GM12891 (cell line): ENCODE results near the gene APBA2.

Source experiments
- PAX5 ChIP-seq: IDR thresholded peaks from 2 replicates; pipeline ENCODE4 v1.6.1; 2011; ENCODE audit warnings: low read length, moderate library complexity, mild to moderate bottlenecking; ENCODE audit not compliant: insufficient read depth, severe bottlenecking
- POLR2A ChIP-seq: IDR thresholded peaks from 2 replicates; pipeline ENCODE4 v1.6.1; 2011; ENCODE audit warnings: low read depth, low read length, control low read depth
- POLR2AphosphoS5 ChIP-seq: IDR thresholded peaks from 2 replicates; pipeline ENCODE4 v1.6.1; 2011; ENCODE audit warnings: low read depth, low read length, control low read depth
- SPI1 ChIP-seq: IDR thresholded peaks from 2 replicates; pipeline ENCODE4 v1.6.1; 2011; ENCODE audit warnings: low read depth, low read length, control low read depth
- TAF1 ChIP-seq: IDR thresholded peaks from 2 replicates; pipeline ENCODE4 v1.6.1; 2011; ENCODE audit warnings: low read depth, low read length, control low read depth

DNA sequence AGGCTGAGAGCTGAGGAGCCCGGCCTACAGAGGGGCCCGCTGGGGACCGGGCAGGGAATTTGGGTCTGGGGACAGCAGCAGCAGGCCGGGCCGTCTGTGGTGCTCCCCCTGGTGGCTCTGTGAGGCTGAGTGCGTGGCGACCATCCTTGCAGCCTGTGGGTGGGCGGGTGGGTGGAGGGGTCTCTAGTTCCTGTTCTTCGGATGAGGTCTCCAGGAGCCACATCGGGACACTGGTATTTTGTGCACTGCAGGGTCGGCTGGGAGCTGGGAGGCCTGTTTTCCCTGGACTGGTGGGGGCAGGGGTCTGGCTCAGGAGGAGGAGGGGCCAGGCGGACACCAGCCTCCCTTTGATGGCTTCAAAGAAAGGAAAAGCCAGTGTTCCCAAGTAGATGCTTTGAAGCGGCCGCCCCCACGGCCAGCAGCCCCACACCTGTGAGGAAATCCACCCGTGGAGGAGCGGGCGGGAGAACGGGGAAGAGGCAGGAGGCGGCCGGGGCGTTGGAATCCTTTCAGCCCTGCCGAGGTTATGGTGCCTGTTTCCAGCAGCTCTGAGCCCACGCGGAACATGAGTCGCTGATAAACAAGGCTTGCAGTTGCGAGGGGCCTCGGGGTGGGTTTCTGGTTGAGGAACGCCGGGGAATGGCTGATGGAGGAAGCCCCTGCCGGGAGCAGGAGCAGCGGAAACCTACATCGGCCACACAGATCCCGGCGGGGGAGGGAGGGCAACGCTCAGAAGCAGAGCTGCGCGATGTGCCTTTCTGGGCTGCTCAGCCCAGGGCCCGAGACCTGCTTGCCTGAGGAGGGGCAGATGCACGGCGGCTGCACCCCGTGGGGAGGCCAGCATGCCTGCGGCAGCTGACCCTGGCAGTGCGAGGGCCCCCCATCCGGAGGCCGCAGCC, 229.6 kb downstream of the APBA2 start:
- no peak for TF ChIP-seq POLR2A
- no peak for TF ChIP-seq POLR2AphosphoS5
- no peak for TF ChIP-seq TAF1
- TF ChIP-seq SPI1, result no peak
- no peak for TF ChIP-seq PAX5
